Pulmonary artery endothelial cell (primary cell): ENCODE measurements around the gene XXYLT1. TPM values are rescaled to one million over a fixed set of nuclear protein-coding genes. Genes with fewer than 3 reads are reported as not detected.

ENCODE experiments used
- DNase-seq: peaks from one replicate; pipeline ENCODE4 v3.0.0-alpha.2; 2011; ENCODE audit warnings: low read depth, low spot score
- total RNA-seq: library from RNA; depleted of rRNA; stranded (reverse); fragments of >200 nt; gene quantifications from 2 replicates; pipeline ENCODE4 v1.2.3, GENCODE V29; 2014

The XXYLT1 gene
- total RNA-seq, 1 donor from 2014 or later = 42.1 TPM

GRCh38 chr3:195267096-195267495 lies 3.9 kb downstream of the XXYLT1 start:
- no peak for DNase-seq

- DNase-seq = no peak
These were observed 4.5 kb downstream of the XXYLT1 start for GRCh38 chr3:195266428-195266827.

DNA sequence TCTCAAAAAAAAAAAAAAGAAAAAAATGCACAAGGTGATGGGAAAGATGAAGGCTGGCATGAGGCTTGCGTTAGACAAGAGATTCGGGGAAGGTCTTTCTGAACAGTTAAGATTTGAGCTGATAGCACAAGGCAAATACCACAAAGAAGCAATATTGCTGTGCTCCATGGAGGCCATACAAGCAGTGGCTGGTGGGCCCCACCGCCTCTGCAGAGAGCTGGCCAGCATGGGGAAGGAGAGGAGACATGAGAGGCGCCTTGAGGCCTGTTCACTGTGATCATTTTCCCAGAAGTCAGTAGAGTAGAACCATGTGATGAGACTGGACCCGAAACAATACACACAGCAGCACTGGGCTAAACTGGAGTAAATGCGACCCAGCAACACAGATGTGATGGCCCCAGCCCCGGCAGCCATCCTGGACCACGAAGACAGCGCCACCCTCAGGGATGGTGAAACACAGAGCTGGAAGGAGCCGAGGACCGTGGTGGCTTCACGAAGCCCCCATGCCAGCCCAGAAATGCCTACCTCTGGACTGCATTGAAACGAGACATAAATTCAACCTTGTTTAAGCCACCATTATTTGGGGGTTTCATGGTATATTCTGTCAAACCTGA lies 5.5 kb downstream of the XXYLT1 start:
- DNase-seq = no peak

- no peak for DNase-seq
These were observed 6.9 kb downstream of the XXYLT1 start for GRCh38 chr3:195263925-195264600.

DNA sequence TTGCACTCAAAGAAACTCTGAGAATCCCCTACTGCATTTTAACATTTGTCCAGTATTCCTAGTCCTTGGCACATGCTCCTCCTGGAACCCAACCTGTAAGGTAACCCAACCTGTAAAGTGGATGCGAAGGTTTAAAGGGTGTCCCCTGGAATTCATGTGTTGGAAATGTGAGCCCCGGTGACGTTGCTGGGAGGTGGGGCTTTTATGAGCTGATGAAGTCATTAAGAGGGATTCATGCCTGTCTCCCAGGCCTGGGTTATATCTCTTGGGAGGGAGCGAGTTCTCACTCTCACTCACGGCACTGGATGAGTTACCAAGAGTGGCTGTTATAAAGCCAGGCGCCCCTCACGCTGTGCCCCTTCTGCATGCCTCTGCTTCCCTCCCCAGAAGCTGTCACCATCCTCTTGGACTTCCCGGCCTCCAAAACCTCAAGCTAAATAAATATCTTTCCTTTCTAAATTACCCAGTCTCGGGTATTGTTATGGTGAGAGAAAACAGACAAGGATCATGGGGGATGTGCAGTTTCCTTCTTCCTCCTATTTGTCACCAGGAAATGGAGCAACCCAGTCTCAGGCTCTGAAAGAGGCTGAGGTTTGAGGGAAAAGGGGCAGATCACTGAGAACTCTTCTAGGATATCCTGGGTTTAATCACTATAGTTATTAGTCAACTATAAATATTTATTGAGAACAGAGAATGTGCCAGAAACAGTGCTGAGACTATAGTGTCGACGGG lies 7.6 kb downstream of the XXYLT1 start:
- DNase-seq = no peak

GRCh38 chr3:195261925-195262324 lies 9.0 kb downstream of the XXYLT1 start:
- DNase-seq = no peak

DNA sequence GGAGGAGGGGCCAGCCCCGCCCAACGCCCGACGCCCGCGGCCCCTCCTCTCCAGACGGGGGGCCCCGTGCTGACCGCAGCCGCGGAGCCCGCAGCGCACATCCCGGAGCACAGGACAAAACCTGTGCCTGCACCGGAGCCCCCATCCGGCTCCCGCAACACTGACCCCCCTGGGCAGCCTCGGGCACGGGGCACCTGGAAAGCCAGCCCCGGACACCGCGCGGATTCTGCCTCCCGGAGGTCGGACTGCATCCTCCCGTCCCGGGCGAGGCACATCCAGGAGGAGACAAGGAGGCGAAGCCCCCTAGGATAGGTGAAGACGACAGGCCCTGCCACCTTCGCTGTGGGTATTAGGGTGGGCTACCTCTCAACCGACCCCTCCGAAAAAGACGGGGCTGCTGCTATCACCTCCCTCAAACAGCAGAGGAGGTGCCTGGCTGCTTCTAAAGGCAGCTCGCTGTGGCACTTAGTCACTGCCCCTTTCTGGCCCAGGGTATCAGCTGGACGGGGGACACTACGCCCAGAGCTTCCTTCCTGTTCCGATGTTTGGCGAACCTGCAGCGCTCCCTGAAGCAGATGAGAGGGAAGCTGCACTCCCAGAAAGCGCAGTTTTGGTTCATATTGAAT lies 10.6 kb downstream of the XXYLT1 start:
- no peak for DNase-seq

GRCh38 chr3:195259475-195260279 lies 11.3 kb downstream of the XXYLT1 start:
- DNase-seq = peak; percentile 92

- no peak for DNase-seq
These were observed 11.8 kb downstream of the XXYLT1 start for GRCh38 chr3:195259154-195259474.

- no peak for DNase-seq
These were observed 12.4 kb downstream of the XXYLT1 start for GRCh38 chr3:195258449-195259153.

DNA sequence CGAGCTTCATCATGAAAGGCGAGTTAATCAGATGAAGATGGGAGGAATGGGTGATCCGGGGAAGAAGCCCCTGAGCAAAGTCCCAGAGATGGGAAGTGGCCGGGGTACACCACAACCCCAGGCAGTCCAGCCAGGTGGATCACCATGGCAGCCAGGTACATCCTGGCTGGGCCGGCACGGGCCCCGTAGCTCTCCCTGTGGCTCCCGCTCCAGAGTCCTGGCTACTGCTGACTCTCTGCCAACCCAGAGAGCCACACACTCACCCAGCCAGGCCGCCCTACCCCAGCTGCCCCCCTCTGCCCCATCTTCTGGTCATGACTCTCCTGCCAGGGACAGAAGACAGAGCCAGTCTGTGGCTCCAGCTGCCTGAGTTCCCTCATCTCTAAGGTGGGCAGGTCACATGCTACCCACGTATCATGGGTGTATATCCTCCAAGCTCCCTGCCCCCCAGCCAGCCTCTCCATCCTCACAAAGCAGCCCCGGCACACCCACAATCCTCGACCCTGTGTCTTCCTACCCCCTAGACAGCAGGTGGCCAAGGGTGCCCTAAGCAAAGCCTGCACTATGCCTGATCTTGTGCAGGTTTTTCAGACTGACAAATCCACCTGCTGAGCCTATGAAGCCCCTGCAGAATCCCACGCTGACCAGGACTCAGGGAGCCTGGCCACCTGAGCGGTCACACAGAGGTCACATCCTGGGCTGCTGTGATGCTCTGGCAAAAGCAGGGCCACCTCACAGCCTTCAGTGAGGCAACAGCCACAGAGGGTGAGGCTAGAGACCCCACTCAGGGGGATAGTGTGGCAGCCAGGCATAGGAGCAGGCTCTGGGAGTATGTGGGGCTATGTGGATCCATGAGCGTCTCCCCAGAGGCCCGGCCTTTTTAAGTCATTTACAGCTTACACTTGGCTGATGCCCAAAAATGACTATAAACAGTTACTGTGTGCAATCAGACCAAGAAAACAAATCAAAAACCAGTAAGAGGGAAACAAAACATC lies 13.2 kb downstream of the XXYLT1 start:
- no peak for DNase-seq

GRCh38 chr3:195256639-195257453 lies 14.1 kb downstream of the XXYLT1 start:
- DNase-seq = no peak

GRCh38 chr3:195255571-195256501 lies 15.1 kb downstream of the XXYLT1 start:
- DNase-seq = no peak

- DNase-seq = no peak
These were observed 15.8 kb downstream of the XXYLT1 start for GRCh38 chr3:195255176-195255500.

- no peak for DNase-seq
These were observed 16.3 kb downstream of the XXYLT1 start for GRCh38 chr3:195254454-195255175.

DNA sequence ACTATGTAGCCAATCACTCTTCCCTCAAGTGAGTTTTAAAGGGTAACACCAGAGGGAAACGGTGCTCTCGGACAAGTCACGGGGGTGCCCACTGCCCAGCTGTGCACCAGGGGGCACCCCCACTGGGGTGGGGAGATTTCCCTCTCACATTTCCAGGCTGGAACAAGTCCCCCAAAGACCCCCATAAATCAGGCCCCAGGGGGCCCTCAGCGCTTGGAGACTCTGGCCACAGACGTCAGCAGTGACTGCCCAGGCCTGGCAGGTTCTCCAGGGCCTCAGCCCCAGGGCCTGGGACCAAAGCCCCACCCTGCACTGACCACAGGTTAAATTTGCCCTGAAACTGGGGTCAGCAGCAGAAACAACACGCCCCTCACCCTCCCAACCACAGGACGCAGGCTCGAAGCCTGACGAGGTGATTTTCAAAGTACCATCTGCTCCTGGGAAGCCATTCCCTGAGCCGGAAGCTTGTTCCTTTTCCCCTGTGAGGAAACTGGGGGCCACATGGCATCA lies 17.0 kb downstream of the XXYLT1 start:
- DNase-seq = no peak
